Effector memory CD8-positive, alpha-beta T cell (primary cell): ENCODE data around the gene ACOX2.
A peak's percentile ranks its signal among the peaks of the same experiment; 100 is the strongest.

Experiments used
- ATAC-seq: fragments of 150-1000 bp; cut with Tn5 transposase; replicated peaks from 2 replicates; pipeline ENCODE4 v1.10.0; 2021; ENCODE audit warnings: mild to moderate bottlenecking, moderate library complexity
- DNase-seq, 3 experiments: peaks; one replicate each; pipeline ENCODE4 v3.0.0; 2021
- H3K27ac Mint-ChIP-seq, 2 donors: one replicate each; pipeline ENCODE4 v1.8.0; 2022; ENCODE audit warnings: mild to moderate bottlenecking in 2 of 2, mixed read lengths in 2 of 2, moderate library complexity in 2 of 2
- H3K27me3 Mint-ChIP-seq, 2 donors: one replicate each; pipeline ENCODE4 v1.8.0; 2022; ENCODE audit warnings: mixed read lengths in 2 of 2
- H3K36me3 Mint-ChIP-seq: one replicate; pipeline ENCODE4 v1.8.0; 2022; ENCODE audit warnings: mild to moderate bottlenecking, moderate library complexity, mixed read lengths; ENCODE audit not compliant: insufficient read depth
- H3K4me1 Mint-ChIP-seq, 2 donors: one replicate each; pipeline ENCODE4 v1.8.0; 2022; ENCODE audit warnings: low read depth in 2 of 2, mixed read lengths in 2 of 2
- H3K4me3 Mint-ChIP-seq, 2 donors: one replicate each; pipeline ENCODE4 v1.8.0; 2022; ENCODE audit warnings: mild to moderate bottlenecking in 2 of 2, mixed read lengths in 2 of 2, moderate library complexity in 2 of 2
- H3K9me3 Mint-ChIP-seq, 2 donors: one replicate each; pipeline ENCODE4 v1.8.0; 2022; ENCODE audit warnings: mixed read lengths in 2 of 2

Gene ACOX2

DNA sequence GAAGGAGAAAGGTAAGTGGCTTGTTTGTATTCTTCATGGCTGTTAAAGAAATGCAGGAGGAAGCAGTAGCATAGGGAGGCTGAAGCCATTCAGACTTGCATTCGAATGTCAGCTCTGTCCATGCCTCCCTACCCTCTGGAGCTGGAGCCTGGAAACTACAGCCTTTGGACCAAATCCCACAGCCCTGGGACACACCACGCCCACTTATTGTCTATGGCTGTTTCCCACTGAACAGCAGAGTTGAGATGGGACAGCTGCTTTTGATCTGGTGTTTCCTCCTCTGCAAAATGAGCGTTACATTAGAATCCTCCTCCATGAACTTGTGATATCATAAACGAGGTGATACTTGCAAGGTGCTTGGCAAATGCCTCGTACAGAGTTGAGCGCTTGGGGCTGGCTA, 36.6 kb upstream of the ACOX2 start:
- Mint-ChIP-seq H3K36me3 (peaks cover 2% of the 10 kb centered on the region), H3K4me1 (peaks cover 5 to 6% of the 10 kb centered on the region in 2 donors), H3K27me3 (peaks cover 6 to 55% of the 10 kb centered on the region in 2 donors), H3K4me3 (no peak overlapping the region), H3K9me3 (no peaks in the 10 kb centered on the region), H3K27ac (no peak overlapping the region)
- DNase-seq (no peak), ATAC-seq (no peak)

DNA sequence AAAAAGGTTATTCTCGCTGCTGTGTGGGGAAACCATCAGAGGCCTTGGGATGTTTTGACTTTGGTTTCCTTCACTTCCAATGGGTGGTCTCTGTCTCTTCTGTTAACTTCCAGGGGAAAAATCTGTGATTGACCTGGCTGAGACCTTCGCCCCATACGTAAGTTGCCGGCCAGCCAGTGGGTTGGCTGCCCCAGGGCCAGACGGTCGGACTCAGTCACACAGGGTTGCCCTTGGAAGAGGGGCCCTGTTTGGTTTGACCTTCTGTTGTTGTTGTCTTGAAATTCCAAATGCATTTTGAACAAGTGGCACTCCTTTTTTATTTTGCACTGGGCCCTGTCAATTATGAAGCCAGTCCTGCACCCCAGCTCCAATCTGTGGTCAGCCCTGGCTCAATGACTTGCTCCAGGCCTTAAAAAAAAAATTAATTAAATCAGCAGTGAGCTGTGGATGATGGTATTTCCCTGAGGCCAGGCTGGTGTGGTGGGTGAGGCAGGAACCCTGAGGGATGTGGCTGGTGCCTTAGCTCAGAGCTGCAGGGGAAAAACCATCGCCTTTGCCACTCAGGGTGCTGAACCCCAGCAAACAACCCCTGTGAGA, 35.7 kb upstream of the ACOX2 start:
- Mint-ChIP-seq H3K9me3 (no peaks in the 10 kb centered on the region), H3K4me3 (no peak overlapping the region), H3K27ac (no peak overlapping the region), H3K4me1 (peaks cover 7 to 8% of the 10 kb centered on the region in 2 donors), H3K36me3 (peaks cover 4% of the 10 kb centered on the region), H3K27me3 (peaks cover 6 to 52% of the 10 kb centered on the region in 2 donors)
- no peak for DNase-seq
- ATAC-seq: no peak

GRCh38 chr3:58572013-58572633, 35.1 kb upstream of the ACOX2 start:
- Mint-ChIP-seq H3K36me3 (peaks cover 6% of the 10 kb centered on the region), H3K4me3 (no peak overlapping the region), H3K27me3 (peaks cover 6 to 46% of the 10 kb centered on the region in 2 donors), H3K27ac (no peak overlapping the region), H3K4me1 (peaks cover 7 to 8% of the 10 kb centered on the region in 2 donors), H3K9me3 (no peaks in the 10 kb centered on the region)
- DNase-seq (no peak), ATAC-seq (no peak)

- Mint-ChIP-seq H3K4me3 (no peak overlapping the region), H3K4me1 (peaks cover 7 to 8% of the 10 kb centered on the region in 2 donors), H3K36me3 (peaks cover 6% of the 10 kb centered on the region), H3K27ac (no peak overlapping the region), H3K27me3 (peaks cover 6 to 41% of the 10 kb centered on the region in 2 donors), H3K9me3 (no peaks in the 10 kb centered on the region)
- no peak for DNase-seq
- no peak for ATAC-seq
These were observed 33.9 kb upstream of the ACOX2 start for GRCh38 chr3:58570851-58571250.

- ATAC-seq: no peak
- peaks cover 7 to 8% of the 10 kb centered on the region in 2 donors for H3K4me1 Mint-ChIP-seq
- H3K4me3 Mint-ChIP-seq: peak overlapping the region; percentile 44 to 64
- DNase-seq: no peak
- no peaks in the 10 kb centered on the region for H3K9me3 Mint-ChIP-seq
- peaks cover 6 to 43% of the 10 kb centered on the region in 2 donors for H3K27me3 Mint-ChIP-seq
- H3K27ac Mint-ChIP-seq: peak overlapping the region in 1 of 2 donors; percentile 67
- H3K36me3 Mint-ChIP-seq: peaks cover 6% of the 10 kb centered on the region
These were observed 32.5 kb upstream of the ACOX2 start for GRCh38 chr3:58569287-58570001.

DNA sequence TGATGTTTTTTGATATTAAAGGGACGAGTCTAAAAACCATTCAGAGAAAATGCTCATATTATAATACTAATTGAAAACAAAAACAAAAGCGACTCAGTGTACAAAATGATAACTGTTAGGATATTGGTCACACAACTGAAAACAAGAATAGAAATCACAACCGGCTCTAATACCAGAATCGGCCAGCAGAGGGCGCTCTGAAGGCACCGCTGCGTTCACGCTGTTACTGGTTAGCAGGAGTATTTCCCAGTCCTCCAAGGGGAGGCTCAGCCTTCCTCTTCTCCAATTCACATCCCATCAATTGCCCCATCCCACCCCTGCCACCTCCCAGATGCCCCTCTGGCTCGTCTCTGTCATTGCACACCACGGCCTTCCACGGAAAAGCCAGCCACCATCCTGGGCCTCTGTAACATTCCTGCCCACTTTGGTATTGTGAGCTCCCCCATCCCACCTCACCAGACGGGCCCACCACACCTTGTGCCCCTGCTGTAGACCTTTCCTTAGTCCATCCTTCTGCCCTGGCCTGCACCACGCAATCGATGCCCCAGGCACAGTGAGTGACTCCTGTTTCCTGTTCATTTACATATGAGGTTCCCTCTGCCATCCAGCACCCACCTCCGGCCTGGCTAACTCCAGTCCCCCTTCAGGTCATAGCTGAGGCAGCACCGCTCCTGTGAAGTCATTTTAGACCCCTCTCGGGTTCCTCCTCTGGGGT, 31.7 kb upstream of the ACOX2 start:
- Mint-ChIP-seq H3K4me3 (peak overlapping the region; percentile 44 to 64), H3K9me3 (no peaks in the 10 kb centered on the region), H3K27me3 (peaks cover 9 to 42% of the 10 kb centered on the region in 2 donors), H3K27ac (peak overlapping the region in 1 of 2 donors; percentile 67), H3K36me3 (peaks cover 6% of the 10 kb centered on the region), H3K4me1 (peaks cover 7 to 8% of the 10 kb centered on the region in 2 donors)
- ATAC-seq (peak; percentile 51), DNase-seq (peak; percentile 59 to 67 (median 66))

GRCh38 chr3:58567251-58567515, 30.2 kb upstream of the ACOX2 start:
- Mint-ChIP-seq H3K4me1 (peaks cover 7 to 8% of the 10 kb centered on the region in 2 donors), H3K36me3 (peaks cover 6% of the 10 kb centered on the region), H3K27me3 (peaks cover 13 to 39% of the 10 kb centered on the region in 2 donors), H3K4me3 (no peak overlapping the region), H3K27ac (no peak overlapping the region), H3K9me3 (no peaks in the 10 kb centered on the region)
- ATAC-seq (no peak), DNase-seq (no peak)

GRCh38 chr3:58566398-58567250, 29.6 kb upstream of the ACOX2 start:
- H3K27ac Mint-ChIP-seq: no peak overlapping the region

GRCh38 chr3:58565621-58566397, 28.8 kb upstream of the ACOX2 start:
- Mint-ChIP-seq H3K9me3 (no peaks in the 10 kb centered on the region), H3K27me3 (peaks cover 13 to 39% of the 10 kb centered on the region in 2 donors), H3K36me3 (peaks cover 6% of the 10 kb centered on the region), H3K4me1 (peaks cover 7 to 8% of the 10 kb centered on the region in 2 donors), H3K27ac (no peak overlapping the region), H3K4me3 (no peak overlapping the region)
- no peak for DNase-seq
- no peak for ATAC-seq

More at GRCh38 chr3:58566398-58567250, 29.6 kb upstream of the ACOX2 start:
- H3K9me3 Mint-ChIP-seq: no peaks in the 10 kb centered on the region
- peaks cover 7 to 8% of the 10 kb centered on the region in 2 donors for H3K4me1 Mint-ChIP-seq
- ATAC-seq (no peak), DNase-seq (no peak)
- peaks cover 6% of the 10 kb centered on the region for H3K36me3 Mint-ChIP-seq
- peaks cover 13 to 39% of the 10 kb centered on the region in 2 donors for H3K27me3 Mint-ChIP-seq
- no peak overlapping the region for H3K4me3 Mint-ChIP-seq

- Mint-ChIP-seq H3K27ac (no peak overlapping the region), H3K4me1 (peaks cover 7 to 8% of the 10 kb centered on the region in 2 donors), H3K9me3 (no peaks in the 10 kb centered on the region), H3K4me3 (no peak overlapping the region), H3K27me3 (peaks cover 13 to 39% of the 10 kb centered on the region in 2 donors), H3K36me3 (peaks cover 6% of the 10 kb centered on the region)
- no peak for ATAC-seq
- no peak for DNase-seq
These were observed 27.6 kb upstream of the ACOX2 start for GRCh38 chr3:58564456-58565160.

GRCh38 chr3:58564054-58564453, 27.1 kb upstream of the ACOX2 start:
- peaks cover 13 to 35% of the 10 kb centered on the region in 2 donors for H3K27me3 Mint-ChIP-seq
- H3K27ac Mint-ChIP-seq: no peak overlapping the region
- H3K9me3 Mint-ChIP-seq: no peaks in the 10 kb centered on the region
- no peak overlapping the region for H3K4me3 Mint-ChIP-seq
- ATAC-seq (no peak), DNase-seq (no peak)
- peaks cover 5 to 6% of the 10 kb centered on the region in 2 donors for H3K4me1 Mint-ChIP-seq
- H3K36me3 Mint-ChIP-seq: peaks cover 6% of the 10 kb centered on the region
